LNCAP (cell line): ENCODE measurements around the gene PEX5L.

ENCODE experiments used
- TF ChIP-seq, protein P1 (sequence below): fragments of 450-650 bp; IDR thresholded peaks from 2 replicates; pipeline ENCODE4 v1.5.1; 2017; ENCODE audit warnings: mild to moderate bottlenecking

Gene PEX5L

GRCh38 chr3:179794355-179794754, 242.4 kb downstream of the PEX5L start:
- TF ChIP-seq, protein P1, sequence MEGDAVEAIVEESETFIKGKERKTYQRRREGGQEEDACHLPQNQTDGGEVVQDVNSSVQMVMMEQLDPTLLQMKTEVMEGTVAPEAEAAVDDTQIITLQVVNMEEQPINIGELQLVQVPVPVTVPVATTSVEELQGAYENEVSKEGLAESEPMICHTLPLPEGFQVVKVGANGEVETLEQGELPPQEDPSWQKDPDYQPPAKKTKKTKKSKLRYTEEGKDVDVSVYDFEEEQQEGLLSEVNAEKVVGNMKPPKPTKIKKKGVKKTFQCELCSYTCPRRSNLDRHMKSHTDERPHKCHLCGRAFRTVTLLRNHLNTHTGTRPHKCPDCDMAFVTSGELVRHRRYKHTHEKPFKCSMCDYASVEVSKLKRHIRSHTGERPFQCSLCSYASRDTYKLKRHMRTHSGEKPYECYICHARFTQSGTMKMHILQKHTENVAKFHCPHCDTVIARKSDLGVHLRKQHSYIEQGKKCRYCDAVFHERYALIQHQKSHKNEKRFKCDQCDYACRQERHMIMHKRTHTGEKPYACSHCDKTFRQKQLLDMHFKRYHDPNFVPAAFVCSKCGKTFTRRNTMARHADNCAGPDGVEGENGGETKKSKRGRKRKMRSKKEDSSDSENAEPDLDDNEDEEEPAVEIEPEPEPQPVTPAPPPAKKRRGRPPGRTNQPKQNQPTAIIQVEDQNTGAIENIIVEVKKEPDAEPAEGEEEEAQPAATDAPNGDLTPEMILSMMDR, result no peak

GRCh38 chr3:179791793-179792192, 244.9 kb downstream of the PEX5L start:
- TF ChIP-seq, protein P1, result no peak

DNA sequence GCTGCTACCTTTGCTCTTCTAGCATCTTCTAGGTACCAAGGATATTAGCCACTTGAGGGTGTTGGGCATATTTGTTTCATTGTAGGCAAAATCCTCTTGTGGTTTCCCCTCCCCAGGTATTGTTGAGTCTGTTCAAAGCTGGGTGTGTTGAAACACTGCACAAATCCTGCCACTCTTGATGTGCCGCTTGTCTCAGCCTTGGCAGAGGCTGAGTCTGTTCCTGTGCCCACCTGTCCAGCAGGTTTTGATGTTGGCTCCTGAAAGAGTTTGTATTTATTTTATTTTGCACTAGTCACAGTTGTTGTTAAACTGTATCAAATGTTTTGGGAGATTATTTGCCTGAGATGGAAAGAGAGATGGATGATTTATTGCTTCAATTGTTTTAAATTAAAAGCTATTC, 247.7 kb downstream of the PEX5L start:
- TF ChIP-seq, protein P1, result no peak

- TF ChIP-seq, protein P1, result no peak
These were observed 261.2 kb downstream of the PEX5L start for GRCh38 chr3:179775416-179776122.

GRCh38 chr3:179772297-179772696, 264.4 kb downstream of the PEX5L start:
- TF ChIP-seq, protein P1, result no peak

DNA sequence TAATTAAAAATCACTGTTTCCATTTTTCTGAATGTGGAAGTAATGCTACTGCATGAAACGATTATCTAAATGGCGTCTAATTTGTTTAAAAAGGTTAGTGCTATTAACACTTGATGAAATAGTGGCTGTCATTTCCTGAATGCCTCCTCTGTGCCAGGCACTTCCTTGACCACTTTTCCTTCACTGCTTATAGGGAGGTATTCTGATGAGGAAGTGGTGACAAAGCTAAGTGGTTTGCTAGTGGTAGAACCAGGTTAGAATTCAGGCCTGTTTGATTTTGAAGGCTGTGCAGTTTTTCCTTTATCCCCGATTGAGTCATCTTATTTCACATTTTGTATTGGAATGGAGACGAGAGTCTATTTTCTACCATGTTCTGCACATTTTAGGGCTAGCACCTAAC, 264.9 kb downstream of the PEX5L start:
- TF ChIP-seq, protein P1, result no peak

DNA sequence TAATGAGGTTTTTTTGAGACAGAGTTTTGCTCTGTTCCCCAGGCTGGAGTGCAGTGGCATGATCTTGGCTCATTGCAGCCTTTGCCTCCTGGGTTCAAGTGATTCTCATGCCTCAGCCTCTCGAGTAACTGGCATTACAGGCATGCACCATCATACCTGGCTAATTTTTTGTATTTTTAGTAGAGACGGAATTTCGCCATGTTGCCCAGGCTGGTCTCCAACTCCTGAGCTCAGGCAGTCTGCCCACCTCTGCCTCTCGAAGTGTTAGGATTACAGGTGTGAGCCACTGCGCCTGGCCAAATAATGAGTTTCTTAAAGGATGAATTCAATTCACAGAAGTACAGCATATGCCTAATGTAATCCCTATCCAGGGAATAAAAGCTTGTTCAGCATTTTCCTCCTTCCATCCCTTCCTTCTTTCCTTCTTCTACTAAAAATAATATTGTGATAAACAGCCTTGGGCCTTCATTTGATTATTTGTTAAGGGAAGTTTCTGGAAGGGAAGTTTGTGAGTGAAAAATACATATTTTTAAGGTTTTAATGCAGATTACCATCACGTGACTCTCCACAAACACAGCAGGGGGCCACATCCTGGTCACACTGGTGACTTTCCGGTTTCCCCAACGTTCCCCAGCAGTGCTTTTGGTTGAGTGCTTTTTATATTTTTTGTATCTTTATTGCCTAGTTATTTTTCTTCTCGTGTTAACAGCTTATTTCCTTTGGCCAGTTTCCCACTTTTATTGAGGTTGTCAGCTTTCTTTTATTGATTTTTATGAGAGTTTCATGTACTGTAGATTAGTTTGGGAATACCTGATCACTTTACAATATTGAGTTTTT, 267.1 kb downstream of the PEX5L start:
- TF ChIP-seq, protein P1, result no peak
